SK-N-SH treated with all-trans-retinoic acid at 6 μM for 48 hours (cell line): ENCODE measurements around the gene OR7G3.
A peak's percentile ranks its signal among the peaks of the same experiment; 100 is the strongest.

Experiments used
- ATAC-seq: fragments of 200-7000 bp; cut with Tn5 transposase; 3 replicates; pipeline ENCODE4 v1.9.1; 2020; ENCODE audit warnings: mild to moderate bottlenecking, moderate library complexity
- BACH2 ChIP-seq: fragments of 250-450 bp; sonication (Bioruptor Pico); IDR thresholded peaks from 2 replicates; pipeline ENCODE4 v1.9.0; 2021; ENCODE audit warnings: mild to moderate bottlenecking, borderline replicate concordance
- CREB5 ChIP-seq: fragments of 250-450 bp; sonication (Bioruptor Pico); IDR thresholded peaks from 2 replicates; pipeline ENCODE4 v1.5.1; 2020; ENCODE audit warnings: low read depth, mild to moderate bottlenecking, moderate library complexity
- CSDC2 ChIP-seq: fragments of 250-450 bp; sonication (Bioruptor Pico); IDR thresholded peaks from 2 replicates; pipeline ENCODE4 v1.5.0; 2020; ENCODE audit warnings: mild to moderate bottlenecking, moderate library complexity
- CSRNP3 ChIP-seq: fragments of 250-450 bp; sonication (Bioruptor Pico); IDR thresholded peaks from 2 replicates; pipeline ENCODE4 v1.5.1; 2021; ENCODE audit warnings: mild to moderate bottlenecking, moderate library complexity
- ESRRG ChIP-seq: fragments of 250-450 bp; sonication (Bioruptor Pico); IDR thresholded peaks from 2 replicates; pipeline ENCODE4 v1.6.1; 2021; ENCODE audit warnings: mild to moderate bottlenecking
- GLIS3 ChIP-seq: fragments of 250-450 bp; sonication (Bioruptor Pico); IDR thresholded peaks from 2 replicates; pipeline ENCODE4 v1.5.0; 2020; ENCODE audit warnings: mild to moderate bottlenecking, moderate library complexity
- ISL1 ChIP-seq: fragments of 250-450 bp; sonication (Bioruptor Pico); IDR thresholded peaks from 2 replicates; pipeline ENCODE4 v2.1.2; 2022; ENCODE audit warnings: mild to moderate bottlenecking, moderate library complexity
- POU6F1 ChIP-seq: fragments of 250-450 bp; sonication (Bioruptor Pico); IDR thresholded peaks from 2 replicates; pipeline ENCODE4 v1.8.0; 2021; ENCODE audit warnings: low read depth, mild to moderate bottlenecking, moderate library complexity, borderline replicate concordance
- SNAI2 ChIP-seq: fragments of 250-450 bp; sonication (Bioruptor Pico); IDR thresholded peaks from 2 replicates; pipeline ENCODE4 v1.5.0; 2020; ENCODE audit warnings: mild to moderate bottlenecking, moderate library complexity
- TOX ChIP-seq: fragments of 250-450 bp; sonication (Bioruptor Pico); IDR thresholded peaks from 2 replicates; pipeline ENCODE4 v1.8.0; 2021; ENCODE audit warnings: mild to moderate bottlenecking, moderate library complexity, borderline replicate concordance
- TSHZ2 ChIP-seq: fragments of 250-450 bp; sonication (Bioruptor Pico); IDR thresholded peaks from 2 replicates; pipeline ENCODE4 v1.5.0; 2020; ENCODE audit warnings: mild to moderate bottlenecking, moderate library complexity
- ZC3H10 ChIP-seq: fragments of 250-450 bp; sonication (Bioruptor Pico); IDR thresholded peaks from 2 replicates; pipeline ENCODE4 v1.5.1; 2021; ENCODE audit warnings: mild to moderate bottlenecking, moderate library complexity
- ZFP3 ChIP-seq: fragments of 250-450 bp; sonication (Bioruptor Pico); IDR thresholded peaks from 2 replicates; pipeline ENCODE4 v1.5.0; 2020; ENCODE audit warnings: mild to moderate bottlenecking, moderate library complexity
- ZNF565 ChIP-seq: fragments of 450-650 bp; formaldehyde crosslinking; conservative IDR thresholded peaks from 2 replicates; pipeline ENCODE4 v1.5.0; 2020; ENCODE audit warnings: low read depth, mild to moderate bottlenecking, moderate library complexity
- ZNF8 ChIP-seq: fragments of 450-650 bp; formaldehyde crosslinking; IDR thresholded peaks from 2 replicates; pipeline ENCODE4 v1.5.0; 2020; ENCODE audit warnings: mild to moderate bottlenecking, moderate library complexity

Gene OR7G3

GRCh38 chr19:9146882-9147281 is 20.1 kb upstream of the OR7G3 start (continued):
- TF ChIP-seq POU6F1 (CRISPR knock-in tag) (no peak), SNAI2 (CRISPR knock-in tag) (no peak)

GRCh38 chr19:9144920-9145319 is 18.2 kb upstream of the OR7G3 start:
- TF ChIP-seq POU6F1 (CRISPR knock-in tag) (no peak), CSRNP3 (CRISPR knock-in tag) (no peak), ESRRG (CRISPR knock-in tag) (no peak), ISL1 (CRISPR knock-in tag) (no peak), GLIS3 (CRISPR knock-in tag) (no peak), SNAI2 (CRISPR knock-in tag) (no peak), ZNF565 (CRISPR knock-in tag) (no peak), ZFP3 (CRISPR knock-in tag) (no peak), ZC3H10 (no peak), TOX (CRISPR knock-in tag) (no peak), BACH2 (CRISPR knock-in tag) (no peak)
- ATAC-seq = no peak

GRCh38 chr19:9140159-9140874 is 13.6 kb upstream of the OR7G3 start, which contains the start of gene ZNF317:
TSS of gene ZNF317 (plus strand) at chr19:9140397. CDS start at chr19:9156017, 15,620 bp downstream.
- TF ChIP-seq TSHZ2 (CRISPR knock-in tag) (0 out of 2 replicates have a peak, but pooled peaks have one; percentile 40), ZC3H10 (no peak)
- ATAC-seq = peak; percentile 97

- TF ChIP-seq CREB5 (CRISPR knock-in tag) (peak; percentile 6; the same call in 1 of the 2 replicates), ZFP3 (CRISPR knock-in tag) (no peak), CSDC2 (CRISPR knock-in tag) (no peak), ISL1 (CRISPR knock-in tag) (no peak), ZNF8 (CRISPR knock-in tag) (no peak), SNAI2 (CRISPR knock-in tag) (no peak), POU6F1 (CRISPR knock-in tag) (no peak)
- peak; percentile 18 for ATAC-seq
These were observed 12.9 kb upstream of the OR7G3 start for GRCh38 chr19:9139609-9140158.
